ENCODE data around the gene IGSF6.
"Not testable (repeated sequence)": the region's sequence is repeated elsewhere in the genome, so short reads cannot be mapped to it uniquely, and the experiment has no call there.

IGSF6 gene

DNA sequence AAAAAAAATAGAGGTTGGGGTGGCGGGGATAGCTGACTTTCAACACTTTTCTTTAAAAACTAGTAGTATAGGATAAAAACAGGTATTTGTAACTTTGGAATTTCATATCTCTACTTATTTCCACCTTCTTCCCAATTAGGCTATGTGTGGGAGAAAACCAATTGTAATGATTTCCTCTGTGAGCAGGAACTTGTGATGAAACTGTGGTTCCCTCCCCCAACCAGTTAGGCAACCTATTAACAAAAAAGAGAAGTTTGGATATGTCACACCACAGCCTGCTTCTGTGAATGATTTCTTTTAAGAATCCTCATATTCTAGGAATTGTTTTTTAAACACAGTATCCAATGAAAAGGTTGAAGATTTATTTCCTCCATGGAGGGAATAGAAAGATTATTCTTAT is 1.9 kb downstream of the IGSF6 start:
- H3K4me1 ChIP-seq (ENCODE audit: control insufficient read depth, insufficient read depth, low read length) = no peaks in the 10 kb centered on the region

DNA sequence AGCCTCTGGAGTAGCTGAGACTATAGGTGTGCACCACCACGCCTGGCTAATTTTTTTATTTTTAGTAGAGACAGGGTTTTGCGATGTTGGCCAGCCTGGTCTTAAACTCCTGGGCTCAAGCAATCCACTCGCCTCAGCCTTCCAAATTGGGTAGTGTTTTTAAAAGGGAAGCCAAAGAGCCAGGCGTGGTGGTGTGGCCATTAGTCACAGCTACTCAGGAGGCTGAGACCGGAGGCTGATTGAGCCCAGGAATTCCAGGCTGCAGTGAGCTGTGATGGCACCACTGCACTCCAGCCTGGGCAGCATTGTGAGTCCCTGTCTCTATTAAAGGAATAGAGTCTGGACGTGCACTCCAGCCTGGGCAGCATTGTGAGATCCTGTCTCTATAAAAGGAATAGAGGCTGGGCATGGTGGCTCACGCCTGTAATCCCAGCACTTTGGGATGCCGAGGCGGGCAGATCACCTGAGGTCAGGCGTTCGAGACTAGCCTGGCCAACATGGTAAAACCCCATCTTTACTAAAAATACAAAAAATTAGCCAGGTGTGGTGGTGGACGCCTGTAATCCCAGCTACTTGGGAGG is 2.5 kb downstream of the IGSF6 start:
- H3K36me3 ChIP-seq (ENCODE audit: control insufficient read depth, insufficient read depth, low read length); H3K4me1 ChIP-seq (ENCODE audit: control insufficient read depth, insufficient read depth, low read length); H3K9me3 ChIP-seq (ENCODE audit: control insufficient read depth, insufficient read depth, low read length); H3K9ac ChIP-seq (ENCODE audit: low read depth, low read length); H3K4me3 ChIP-seq (ENCODE audit: low read depth, low read length); H3K27me3 ChIP-seq (ENCODE audit: control insufficient read depth, insufficient read depth, low read length): not testable (repeated sequence)

More for the DNA sequence above, 1.9 kb downstream of the IGSF6 start:
- Histone ChIP-seq H3K27me3 (ENCODE audit: control insufficient read depth, insufficient read depth, low read length) (no peaks in the 10 kb centered on the region), H3K9me3 (ENCODE audit: control insufficient read depth, insufficient read depth, low read length) (no peaks in the 10 kb centered on the region), H3K9ac (ENCODE audit: low read depth, low read length) (no peak overlapping the region), H3K4me3 (ENCODE audit: low read depth, low read length) (no peak overlapping the region), H3K36me3 (ENCODE audit: control insufficient read depth, insufficient read depth, low read length) (no peaks in the 10 kb centered on the region)

DNA sequence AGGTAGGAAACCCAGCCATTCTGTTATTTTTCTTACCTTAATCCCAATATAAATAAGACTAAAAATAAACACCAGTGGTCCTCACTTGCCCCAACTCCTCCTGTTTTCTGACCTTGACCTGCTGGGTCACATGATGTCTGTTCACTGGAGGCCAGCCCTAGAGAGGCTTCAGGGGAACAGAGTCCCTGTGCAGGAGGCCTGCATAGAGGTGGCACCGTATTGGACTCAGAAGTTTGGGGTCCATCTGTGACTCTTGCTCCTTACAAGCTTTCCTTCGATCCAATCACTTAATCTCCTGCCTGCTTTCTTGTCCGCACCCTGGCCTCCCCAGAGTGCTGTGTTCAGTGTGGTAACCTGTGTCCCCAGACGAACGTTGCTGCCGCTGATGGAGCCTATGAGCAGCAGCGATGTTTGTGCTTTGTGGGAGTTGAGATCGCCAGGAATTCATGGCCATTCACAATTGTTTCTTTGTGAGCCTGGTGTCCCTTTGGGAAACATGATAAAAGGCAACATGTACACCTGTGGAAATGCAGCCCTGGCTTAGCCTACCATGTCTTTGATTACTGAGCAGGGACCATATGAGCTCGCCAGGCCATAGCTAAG is 4.7 kb downstream of the IGSF6 start:
- no peaks in the 10 kb centered on the region for H3K27me3 ChIP-seq (ENCODE audit: control insufficient read depth, insufficient read depth, low read length)
- H3K9me3 ChIP-seq (ENCODE audit: control insufficient read depth, insufficient read depth, low read length) = no peaks in the 10 kb centered on the region
- no peak overlapping the region for H3K9ac ChIP-seq (ENCODE audit: low read depth, low read length)
- no peak overlapping the region for H3K4me3 ChIP-seq (ENCODE audit: low read depth, low read length)
- H3K36me3 ChIP-seq (ENCODE audit: control insufficient read depth, insufficient read depth, low read length) = no peaks in the 10 kb centered on the region
- H3K4me1 ChIP-seq (ENCODE audit: control insufficient read depth, insufficient read depth, low read length) = no peaks in the 10 kb centered on the region

DNA sequence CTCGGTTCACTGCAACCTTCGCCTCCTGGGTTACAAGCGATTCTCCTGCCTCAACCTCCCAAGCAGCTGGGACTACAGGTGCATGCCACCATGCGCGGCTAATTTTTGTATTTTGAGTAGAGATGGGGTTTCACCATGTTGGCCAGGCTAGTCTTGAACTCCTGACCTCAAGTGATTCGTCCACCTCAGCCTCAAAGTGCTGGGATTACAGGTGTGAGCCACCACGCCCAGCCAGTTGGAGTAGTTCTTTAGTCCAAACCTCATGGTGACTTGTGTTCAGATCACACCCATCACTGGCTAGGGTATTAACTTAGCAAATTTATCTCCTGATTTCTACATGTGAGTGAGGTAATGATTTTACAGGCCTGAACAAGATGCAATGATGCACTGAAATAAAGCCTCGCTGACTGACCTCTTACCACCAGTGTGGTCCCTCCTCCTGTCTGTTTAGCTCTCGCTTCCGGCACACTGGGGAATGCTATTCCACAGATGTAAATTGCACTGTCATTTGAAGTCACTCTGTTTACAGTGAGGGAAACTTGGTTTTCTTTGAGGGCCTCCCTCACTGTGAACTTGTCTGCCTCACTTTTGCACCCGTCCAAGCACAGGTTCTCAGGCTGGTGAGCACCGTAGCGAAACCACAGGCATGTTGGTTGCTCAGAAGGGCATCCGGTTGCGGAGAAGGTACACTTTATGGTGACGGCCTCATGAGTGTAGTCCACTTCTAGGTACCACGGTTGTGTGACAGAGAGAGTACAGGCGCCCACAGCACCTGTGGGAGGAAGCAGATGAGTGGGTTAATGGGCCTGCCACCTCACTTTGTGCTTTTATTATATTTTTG is 5.5 kb downstream of the IGSF6 start:
- Histone ChIP-seq H3K9ac (ENCODE audit: low read depth, low read length) (no peak overlapping the region), H3K4me1 (ENCODE audit: control insufficient read depth, insufficient read depth, low read length) (no peaks in the 10 kb centered on the region), H3K9me3 (ENCODE audit: control insufficient read depth, insufficient read depth, low read length) (no peaks in the 10 kb centered on the region), H3K4me3 (ENCODE audit: low read depth, low read length) (no peak overlapping the region), H3K27me3 (ENCODE audit: control insufficient read depth, insufficient read depth, low read length) (no peaks in the 10 kb centered on the region), H3K36me3 (ENCODE audit: control insufficient read depth, insufficient read depth, low read length) (no peaks in the 10 kb centered on the region)

DNA sequence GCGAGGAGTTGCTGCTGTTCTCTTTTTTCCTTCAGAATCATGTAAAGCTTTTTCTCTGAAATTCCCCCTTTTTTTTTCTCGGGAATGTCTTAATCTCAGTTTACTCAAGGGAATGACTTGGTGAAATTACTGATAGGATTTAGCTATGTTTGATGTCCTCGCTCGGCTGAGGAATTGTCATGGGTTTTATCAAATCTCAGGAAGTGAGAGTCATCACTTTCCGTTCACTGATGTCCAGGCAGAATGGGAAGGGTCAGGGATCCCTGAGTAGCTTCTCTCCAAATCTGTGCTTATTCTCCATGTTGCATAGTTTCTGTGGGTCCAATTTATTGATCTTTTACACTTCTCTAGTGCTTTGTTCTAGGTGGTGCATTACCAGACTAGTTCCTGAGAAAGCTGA is 6.3 kb downstream of the IGSF6 start:
- Histone ChIP-seq H3K9ac (ENCODE audit: low read depth, low read length) (no peak overlapping the region), H3K27me3 (ENCODE audit: control insufficient read depth, insufficient read depth, low read length) (no peaks in the 10 kb centered on the region), H3K4me3 (ENCODE audit: low read depth, low read length) (no peak overlapping the region), H3K9me3 (ENCODE audit: control insufficient read depth, insufficient read depth, low read length) (no peaks in the 10 kb centered on the region), H3K36me3 (ENCODE audit: control insufficient read depth, insufficient read depth, low read length) (no peaks in the 10 kb centered on the region), H3K4me1 (ENCODE audit: control insufficient read depth, insufficient read depth, low read length) (no peaks in the 10 kb centered on the region)

DNA sequence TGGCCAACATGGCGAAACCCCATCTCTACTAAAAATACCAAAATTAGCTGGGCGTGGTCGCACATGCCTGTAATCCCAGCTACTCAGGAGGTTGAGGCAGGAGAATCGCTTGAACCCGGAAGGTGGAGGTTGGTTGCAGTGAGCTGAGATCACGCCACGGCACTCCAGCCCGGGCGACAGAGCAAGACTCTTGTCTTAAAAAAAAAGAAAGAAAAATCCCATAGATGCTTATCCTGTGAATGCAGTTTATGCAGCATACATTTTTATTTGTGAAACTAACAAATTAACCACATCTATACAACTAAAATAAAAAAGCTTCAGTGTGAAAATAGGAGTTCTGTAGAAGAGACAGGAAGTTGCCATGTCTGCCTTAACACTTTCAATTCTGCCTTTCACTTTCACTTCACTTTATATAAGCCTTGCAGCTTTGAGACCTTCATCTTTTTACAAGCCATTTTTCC is 7.1 kb downstream of the IGSF6 start:
- Histone ChIP-seq H3K4me1 (ENCODE audit: control insufficient read depth, insufficient read depth, low read length) (no peaks in the 10 kb centered on the region), H3K27me3 (ENCODE audit: control insufficient read depth, insufficient read depth, low read length) (no peaks in the 10 kb centered on the region), H3K36me3 (ENCODE audit: control insufficient read depth, insufficient read depth, low read length) (no peaks in the 10 kb centered on the region), H3K9ac (ENCODE audit: low read depth, low read length) (no peak overlapping the region), H3K9me3 (ENCODE audit: control insufficient read depth, insufficient read depth, low read length) (no peaks in the 10 kb centered on the region), H3K4me3 (ENCODE audit: low read depth, low read length) (no peak overlapping the region)

DNA sequence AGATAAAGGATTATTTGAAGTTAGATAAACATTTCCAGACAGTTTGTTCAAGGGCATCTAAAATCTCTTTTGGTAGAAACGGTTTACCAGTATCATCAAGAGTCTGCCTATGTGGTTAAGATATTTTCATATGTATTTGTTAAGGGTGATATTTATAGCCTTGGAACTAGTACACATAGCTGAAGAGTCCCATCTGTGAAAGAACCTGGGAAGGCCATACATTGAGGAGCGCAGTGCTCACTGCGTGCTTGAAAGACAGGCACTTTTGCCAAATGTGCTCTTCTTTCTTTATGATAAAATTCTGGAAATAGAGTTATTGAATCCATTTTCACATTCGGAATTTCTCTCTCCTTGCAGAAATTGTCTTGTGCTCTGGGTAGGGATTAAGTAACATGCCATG is 7.7 kb downstream of the IGSF6 start:
- H3K27me3 ChIP-seq (ENCODE audit: control insufficient read depth, insufficient read depth, low read length) = no peaks in the 10 kb centered on the region
- H3K9ac ChIP-seq (ENCODE audit: low read depth, low read length) = no peak overlapping the region
- no peaks in the 10 kb centered on the region for H3K36me3 ChIP-seq (ENCODE audit: control insufficient read depth, insufficient read depth, low read length)
- H3K9me3 ChIP-seq (ENCODE audit: control insufficient read depth, insufficient read depth, low read length) = no peaks in the 10 kb centered on the region
- no peaks in the 10 kb centered on the region for H3K4me1 ChIP-seq (ENCODE audit: control insufficient read depth, insufficient read depth, low read length)
- no peak overlapping the region for H3K4me3 ChIP-seq (ENCODE audit: low read depth, low read length)

DNA sequence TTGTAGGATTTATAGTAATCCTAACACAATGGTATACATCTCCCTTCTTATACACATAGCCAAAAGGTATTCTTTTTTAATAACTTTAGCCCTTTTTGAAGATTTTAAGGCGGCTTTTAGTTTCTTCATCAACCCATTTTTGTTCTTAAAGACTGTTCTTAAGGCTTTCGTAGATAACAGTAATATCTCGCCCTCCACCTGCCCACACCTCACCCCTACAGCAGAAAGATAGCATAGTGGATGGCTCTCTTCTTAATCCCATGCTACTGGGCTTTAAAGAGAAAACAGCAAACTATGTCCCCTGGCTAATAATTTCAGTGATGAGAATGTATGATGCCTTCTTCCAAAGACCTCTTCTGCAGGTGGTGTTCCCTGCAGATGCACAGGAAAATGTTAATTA is 8.6 kb downstream of the IGSF6 start:
- Histone ChIP-seq H3K4me3 (ENCODE audit: low read depth, low read length) (no peak overlapping the region), H3K4me1 (ENCODE audit: control insufficient read depth, insufficient read depth, low read length) (no peaks in the 10 kb centered on the region), H3K9ac (ENCODE audit: low read depth, low read length) (no peak overlapping the region), H3K27me3 (ENCODE audit: control insufficient read depth, insufficient read depth, low read length) (no peaks in the 10 kb centered on the region), H3K9me3 (ENCODE audit: control insufficient read depth, insufficient read depth, low read length) (no peaks in the 10 kb centered on the region), H3K36me3 (ENCODE audit: control insufficient read depth, insufficient read depth, low read length) (no peaks in the 10 kb centered on the region)

DNA sequence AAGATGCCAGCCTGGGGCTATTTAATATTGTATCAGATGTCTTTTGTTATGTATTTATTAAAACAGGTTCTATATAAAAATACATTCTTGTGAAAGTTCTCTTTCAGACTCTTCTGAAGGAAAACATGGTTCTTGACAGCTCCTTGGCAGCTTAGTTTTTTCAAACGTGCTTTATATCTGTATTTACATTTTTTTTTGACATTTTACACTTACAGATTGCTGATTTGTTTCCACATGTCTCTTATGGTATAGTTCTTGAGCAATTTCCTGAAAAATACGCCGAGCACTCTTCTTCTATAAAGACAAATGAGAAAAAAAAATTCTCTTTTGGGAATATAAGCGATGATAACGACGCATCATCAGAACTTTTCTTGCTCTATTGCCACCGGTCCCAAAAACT is 9.5 kb downstream of the IGSF6 start:
- Histone ChIP-seq H3K27me3 (ENCODE audit: control insufficient read depth, insufficient read depth, low read length) (no peaks in the 10 kb centered on the region), H3K4me3 (ENCODE audit: low read depth, low read length) (no peak overlapping the region), H3K9me3 (ENCODE audit: control insufficient read depth, insufficient read depth, low read length) (no peaks in the 10 kb centered on the region), H3K9ac (ENCODE audit: low read depth, low read length) (no peak overlapping the region), H3K36me3 (ENCODE audit: control insufficient read depth, insufficient read depth, low read length) (no peaks in the 10 kb centered on the region), H3K4me1 (ENCODE audit: control insufficient read depth, insufficient read depth, low read length) (no peaks in the 10 kb centered on the region)

DNA sequence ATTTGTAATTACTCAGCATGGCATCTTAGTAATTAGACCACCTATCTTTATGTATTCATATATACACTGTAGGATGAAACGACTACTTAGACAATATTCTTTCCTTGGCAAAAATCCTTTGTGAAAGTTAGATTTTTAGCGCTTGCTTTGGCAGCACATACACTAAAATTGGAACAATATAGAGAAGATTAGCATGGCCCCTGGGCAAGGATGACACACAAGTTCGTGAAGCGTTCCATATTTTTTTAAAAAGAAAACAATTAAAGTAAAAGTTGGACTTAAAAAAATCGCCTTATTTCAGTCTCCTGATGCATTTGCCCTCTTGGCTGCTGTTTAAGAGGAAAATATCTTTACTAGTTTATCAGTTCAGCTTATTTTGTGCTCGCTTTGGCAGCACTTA is 10.5 kb downstream of the IGSF6 start:
- Histone ChIP-seq H3K36me3 (ENCODE audit: control insufficient read depth, insufficient read depth, low read length) (no peaks in the 10 kb centered on the region), H3K4me3 (ENCODE audit: low read depth, low read length) (no peak overlapping the region), H3K27me3 (ENCODE audit: control insufficient read depth, insufficient read depth, low read length) (no peaks in the 10 kb centered on the region), H3K9ac (ENCODE audit: low read depth, low read length) (no peak overlapping the region), H3K9me3 (ENCODE audit: control insufficient read depth, insufficient read depth, low read length) (no peaks in the 10 kb centered on the region), H3K4me1 (ENCODE audit: control insufficient read depth, insufficient read depth, low read length) (no peaks in the 10 kb centered on the region)

DNA sequence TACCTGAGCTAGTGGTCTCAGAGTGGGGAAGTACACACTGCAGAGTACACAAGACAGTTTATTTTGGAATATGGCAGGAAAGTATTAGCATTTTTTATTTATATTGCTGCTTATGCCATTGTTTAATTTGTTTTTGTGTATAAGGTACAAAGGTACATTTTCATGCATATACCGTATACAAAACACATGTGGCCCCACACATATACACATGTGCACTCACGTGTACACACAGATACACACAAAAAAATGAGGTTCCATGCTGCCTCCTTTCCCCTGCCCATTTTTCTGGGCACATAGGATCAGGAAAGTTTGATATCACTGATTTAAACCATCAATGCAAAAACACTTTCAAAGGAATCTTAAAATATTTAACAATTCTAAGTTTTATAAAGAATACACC is 12.9 kb downstream of the IGSF6 start:
- no peaks in the 10 kb centered on the region for H3K4me1 ChIP-seq (ENCODE audit: control insufficient read depth, insufficient read depth, low read length)
- no peaks in the 10 kb centered on the region for H3K9me3 ChIP-seq (ENCODE audit: control insufficient read depth, insufficient read depth, low read length)
- H3K36me3 ChIP-seq (ENCODE audit: control insufficient read depth, insufficient read depth, low read length) = no peaks in the 10 kb centered on the region
- H3K9ac ChIP-seq (ENCODE audit: low read depth, low read length) = no peak overlapping the region
- H3K4me3 ChIP-seq (ENCODE audit: low read depth, low read length) = no peak overlapping the region
- no peaks in the 10 kb centered on the region for H3K27me3 ChIP-seq (ENCODE audit: control insufficient read depth, insufficient read depth, low read length)

DNA sequence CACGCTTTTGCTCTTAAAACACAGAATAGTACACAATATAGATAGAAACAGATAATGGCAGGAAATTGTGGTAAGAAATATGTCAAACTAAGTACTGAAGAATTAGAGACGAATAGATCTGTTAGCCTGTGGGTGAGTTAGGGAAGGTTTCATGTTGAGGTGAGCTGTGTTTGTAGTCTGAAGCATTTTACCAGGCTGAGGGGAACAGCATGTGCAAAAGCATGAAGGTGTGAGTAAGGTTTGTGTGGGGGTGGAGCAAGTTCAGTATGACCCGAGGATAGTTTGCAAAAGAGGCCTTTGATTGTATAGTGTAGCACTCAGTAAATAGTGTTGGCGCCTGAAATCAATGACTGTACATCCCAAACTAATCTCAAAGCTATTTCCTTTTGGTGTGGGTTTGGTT is 13.8 kb downstream of the IGSF6 start:
- Histone ChIP-seq H3K36me3 (ENCODE audit: control insufficient read depth, insufficient read depth, low read length) (no peaks in the 10 kb centered on the region), H3K9me3 (ENCODE audit: control insufficient read depth, insufficient read depth, low read length) (no peaks in the 10 kb centered on the region), H3K4me1 (ENCODE audit: control insufficient read depth, insufficient read depth, low read length) (no peaks in the 10 kb centered on the region), H3K9ac (ENCODE audit: low read depth, low read length) (no peak overlapping the region), H3K27me3 (ENCODE audit: control insufficient read depth, insufficient read depth, low read length) (no peaks in the 10 kb centered on the region), H3K4me3 (ENCODE audit: low read depth, low read length) (no peak overlapping the region)

Measured in iPS-15b (cell line).